Iris pigment epithelial cell (primary cell): ENCODE results near the gene RPS16.

Source experiments
- DNase-seq: peaks from one replicate; pipeline ENCODE4 v3.0.0-alpha.2; 2011; ENCODE audit warnings: low read depth

Gene RPS16

GRCh38 chr19:39407660-39408391 lies 27.9 kb downstream of the RPS16 start:
- peak; percentile 35 for DNase-seq

- no peak for DNase-seq
Observed at GRCh38 chr19:39407410-39407659, 28.4 kb downstream of the RPS16 start.

DNA sequence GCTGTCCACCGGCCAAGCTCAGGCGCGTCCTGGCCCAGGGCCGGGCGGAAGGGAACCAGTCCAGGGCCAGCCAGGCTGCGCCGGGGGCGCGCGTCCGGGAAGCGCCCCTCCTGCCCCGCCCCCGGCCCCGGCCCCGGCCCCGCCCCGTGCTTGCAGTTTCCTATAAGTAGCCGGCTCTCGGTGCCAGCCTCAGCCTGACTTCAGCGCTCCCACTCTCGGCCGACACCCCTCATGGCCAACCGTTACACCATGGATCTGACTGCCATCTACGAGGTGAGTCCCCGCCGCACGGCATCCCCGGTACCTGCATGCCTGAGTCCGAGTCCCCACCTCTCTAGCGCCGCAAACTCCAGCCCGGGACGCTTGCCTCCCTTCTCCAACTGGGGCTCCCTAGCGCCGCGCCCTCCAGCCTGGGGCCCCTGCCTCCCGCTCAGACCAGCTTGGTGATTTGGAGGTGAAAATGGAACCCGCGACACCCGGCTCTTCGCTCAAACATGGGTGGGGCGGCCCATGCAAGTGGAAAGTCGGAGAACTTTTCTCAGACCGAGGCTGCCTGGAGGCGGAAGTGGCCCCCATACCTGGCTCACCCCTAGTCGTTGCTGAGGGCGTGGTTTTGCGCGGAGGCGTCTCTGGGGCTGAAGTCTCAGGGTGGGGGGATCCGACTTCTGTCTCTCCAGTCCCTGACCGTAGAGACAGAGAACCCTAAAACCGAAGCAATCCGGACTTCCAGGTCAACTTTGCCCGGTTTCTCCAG lies 28.9 kb downstream of the RPS16 start, which contains the start of gene ZFP36:
Gene ZFP36, plus strand, starts transcription at position 192 of the 754 bp plus-strand sequence. Its CDS starts 58 bp downstream, at position 250.
- DNase-seq = peak; percentile 79

DNA sequence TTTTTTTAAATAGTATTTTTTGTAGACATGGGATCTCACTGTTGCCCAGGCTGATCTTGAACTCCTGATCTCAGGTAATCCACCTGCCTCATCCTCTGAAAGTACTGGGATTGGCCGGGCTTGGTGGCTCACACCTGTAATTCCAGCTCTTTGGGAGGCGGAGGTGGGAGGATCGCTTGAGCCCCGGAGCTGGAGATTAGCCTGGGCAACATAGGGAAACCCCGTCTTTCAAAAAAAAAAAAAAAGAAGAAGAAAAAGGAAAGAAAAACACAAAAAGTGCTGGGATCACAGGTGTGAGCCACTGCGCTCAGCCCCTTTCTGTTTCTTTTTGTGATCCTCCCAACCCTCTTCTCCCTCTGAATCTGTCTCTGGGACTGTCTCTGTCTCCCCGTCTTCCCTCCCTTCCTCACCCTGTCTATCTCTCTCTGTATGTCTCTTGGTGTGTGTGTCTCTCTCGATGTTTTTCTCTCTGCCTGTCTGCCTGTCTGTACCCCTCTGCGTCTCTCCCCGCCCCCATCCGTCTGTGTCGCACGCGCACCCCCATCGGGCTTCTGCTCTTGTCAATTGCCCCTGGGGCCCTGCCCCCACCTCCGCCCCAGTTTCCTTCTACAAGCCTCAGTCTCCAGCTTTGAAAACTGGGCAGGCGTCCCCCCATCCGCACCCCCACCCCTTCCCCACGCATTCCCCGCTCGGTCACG lies 29.6 kb downstream of the RPS16 start:
- DNase-seq = peak; percentile 42

GRCh38 chr19:39405261-39405957 lies 30.3 kb downstream of the RPS16 start:
- DNase-seq = peak; percentile 16

- DNase-seq = peak; percentile 99
Observed at GRCh38 chr19:39403331-39404312, 32.1 kb downstream of the RPS16 start.

DNA sequence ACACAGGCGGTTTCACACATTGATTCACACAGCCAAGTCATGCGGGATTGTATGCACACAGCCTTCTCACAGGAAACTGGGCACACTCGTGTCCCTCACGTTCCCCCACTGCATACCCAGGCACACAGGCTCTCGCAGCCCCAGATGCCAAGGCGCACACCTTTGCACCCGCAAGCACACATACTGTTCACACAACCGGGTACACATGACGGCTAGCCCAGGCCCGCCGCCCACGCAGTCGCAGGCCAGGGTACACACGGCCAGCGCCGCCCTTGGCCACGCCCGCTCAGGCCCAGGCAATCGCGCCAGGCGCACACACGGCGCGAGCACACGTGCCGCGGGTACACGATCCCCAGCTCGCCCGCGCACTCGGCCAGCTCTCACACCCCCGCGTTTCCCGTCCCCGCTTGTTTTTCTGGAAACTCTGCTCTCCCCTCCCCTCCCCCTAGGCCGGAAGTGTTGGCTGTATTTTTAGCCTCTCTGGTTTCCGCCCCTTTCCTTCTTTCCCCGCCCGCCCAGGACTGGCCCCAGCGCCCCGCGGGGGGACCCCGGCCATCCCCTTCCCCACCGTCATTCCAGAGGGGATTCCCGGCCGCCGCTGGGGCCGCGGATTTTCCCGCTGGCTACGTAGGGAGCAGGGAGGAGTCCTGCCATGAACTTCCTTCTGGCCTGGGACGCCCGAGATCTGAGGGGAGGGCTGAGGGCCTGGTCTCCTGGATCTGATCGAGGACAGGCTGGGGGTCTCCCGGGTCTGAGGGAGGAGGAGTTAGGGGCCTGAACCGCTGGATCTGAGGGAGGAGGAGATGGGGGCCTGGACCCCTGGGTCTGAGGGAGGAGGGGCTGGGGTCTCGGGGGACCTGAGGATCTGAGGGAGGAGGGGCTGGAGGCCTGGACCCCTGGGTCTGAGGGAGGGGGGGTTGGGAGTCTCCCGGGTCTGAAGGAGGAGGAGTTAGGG lies 33.1 kb downstream of the RPS16 start:
- DNase-seq = peak; percentile 91

DNA sequence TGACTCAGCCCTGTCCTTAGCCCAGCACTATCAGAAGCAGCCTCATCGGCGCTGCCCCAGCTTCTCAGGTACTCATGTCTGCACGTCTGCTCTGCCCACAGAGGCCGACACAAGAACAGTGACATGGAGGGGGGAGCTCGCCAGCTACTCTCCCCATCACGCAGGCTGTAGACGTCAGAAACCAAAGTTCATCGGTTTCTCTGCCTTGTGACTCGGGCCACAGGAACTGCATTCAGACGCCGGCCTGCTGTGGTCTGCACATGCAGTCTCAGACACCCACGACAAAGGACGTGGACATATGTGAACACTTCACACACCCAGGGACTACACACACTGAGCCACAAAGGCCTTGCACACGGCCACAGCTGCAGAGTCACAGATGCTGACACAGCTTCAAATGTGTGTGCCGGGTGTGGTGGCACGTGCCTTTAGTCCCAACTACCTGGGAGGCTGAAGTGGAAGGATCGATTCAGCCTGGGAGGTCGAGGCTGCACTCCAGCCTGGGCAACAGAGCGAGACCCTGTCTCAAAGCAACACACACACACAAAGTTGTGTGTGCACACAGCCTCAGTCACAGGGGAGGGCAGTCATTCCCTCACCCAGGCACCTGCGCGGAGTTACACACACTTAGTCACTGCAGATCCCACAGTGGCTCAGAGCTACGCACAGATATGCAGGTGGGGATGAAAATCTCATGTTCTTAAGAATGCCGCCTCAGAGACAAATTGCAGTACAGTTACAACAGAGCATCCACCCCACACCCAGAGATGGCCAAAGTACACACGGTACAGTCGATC lies 34.0 kb downstream of the RPS16 start:
- DNase-seq = peak; percentile 79

GRCh38 chr19:39401070-39401548 lies 34.6 kb downstream of the RPS16 start:
- no peak for DNase-seq

DNA sequence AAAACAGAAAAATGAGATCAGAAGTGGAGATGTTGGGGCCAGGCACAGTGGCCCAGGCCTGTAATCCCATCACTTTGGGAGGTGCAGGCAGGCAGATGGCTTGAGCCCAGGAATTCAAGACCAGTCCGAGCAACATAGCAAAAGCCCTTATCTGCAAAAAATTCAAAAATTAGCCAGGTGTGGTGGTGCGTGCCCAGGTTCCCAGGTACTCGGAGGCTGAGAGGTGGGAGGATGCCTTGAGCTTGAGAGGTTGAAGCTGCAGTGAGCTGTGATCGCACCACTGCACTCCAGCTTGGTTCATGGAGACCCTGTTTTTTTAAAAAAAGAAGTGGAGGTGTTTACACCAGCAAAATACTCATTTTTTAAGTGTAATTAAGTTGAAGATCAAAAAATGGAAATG lies 35.7 kb downstream of the RPS16 start:
- no peak for DNase-seq

DNA sequence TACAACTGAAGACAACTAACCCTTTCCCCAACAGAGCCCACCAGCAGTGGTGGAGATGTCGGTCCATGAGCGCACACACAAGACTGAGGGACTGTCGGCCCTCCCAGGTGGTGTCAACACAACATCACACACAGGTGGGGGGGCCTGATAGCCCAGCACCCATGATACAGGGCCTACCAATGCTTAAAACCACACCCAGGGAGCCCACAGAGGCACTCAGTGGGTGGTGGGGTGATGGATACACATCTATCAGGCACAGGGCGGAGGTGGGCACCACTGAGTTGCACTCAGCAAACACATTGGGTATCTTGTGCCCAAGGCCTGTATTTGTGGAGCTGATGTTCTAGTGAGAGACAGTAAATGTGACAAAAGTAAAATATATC lies 36.1 kb downstream of the RPS16 start:
- DNase-seq = no peak

DNA sequence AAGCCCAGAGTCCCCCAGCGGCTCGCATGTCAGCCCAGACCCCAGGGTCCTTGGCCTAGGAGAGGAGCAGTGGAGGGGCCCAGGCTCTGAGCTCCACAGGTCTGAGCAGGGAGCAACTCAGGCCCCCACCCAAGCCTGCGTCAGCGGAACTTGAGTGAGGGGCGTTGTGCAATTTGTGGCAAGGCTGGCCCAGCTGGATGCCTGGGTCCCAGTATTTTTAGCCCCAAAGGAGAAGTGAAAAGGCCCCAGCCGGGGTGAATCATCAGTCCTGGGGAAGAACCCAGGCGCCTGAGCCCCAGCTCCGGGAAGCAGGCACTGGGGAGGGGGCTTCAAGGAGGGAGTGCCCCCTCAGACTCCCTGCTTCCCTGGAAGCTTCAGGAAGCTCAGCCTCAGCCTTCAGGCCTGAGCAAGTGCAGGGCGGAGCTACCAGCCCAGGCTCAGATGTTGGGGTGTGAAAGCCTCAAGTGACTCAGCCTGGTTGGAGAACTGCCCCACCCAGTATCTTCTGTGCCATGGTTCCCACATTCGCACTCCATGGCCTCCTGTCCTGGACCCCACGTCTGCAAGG lies 37.4 kb downstream of the RPS16 start:
- peak; percentile 88 for DNase-seq

- peak; percentile 78 for DNase-seq
Observed at GRCh38 chr19:39397360-39398296, 38.1 kb downstream of the RPS16 start.

- DNase-seq = peak; percentile 99
Observed at GRCh38 chr19:39390751-39391437, 44.9 kb downstream of the RPS16 start, which contains the start of the genes MED29 and PAF1. TSS of gene MED29 (plus strand) at chr19:39391378. CDS start at chr19:39391423, 45 bp downstream. TSS of gene PAF1 (minus strand) at chr19:39391106. CDS start at chr19:39390864, 242 bp downstream.

- peak; percentile 44 for DNase-seq
Observed at GRCh38 chr19:39390451-39390750, 45.3 kb downstream of the RPS16 start.

DNA sequence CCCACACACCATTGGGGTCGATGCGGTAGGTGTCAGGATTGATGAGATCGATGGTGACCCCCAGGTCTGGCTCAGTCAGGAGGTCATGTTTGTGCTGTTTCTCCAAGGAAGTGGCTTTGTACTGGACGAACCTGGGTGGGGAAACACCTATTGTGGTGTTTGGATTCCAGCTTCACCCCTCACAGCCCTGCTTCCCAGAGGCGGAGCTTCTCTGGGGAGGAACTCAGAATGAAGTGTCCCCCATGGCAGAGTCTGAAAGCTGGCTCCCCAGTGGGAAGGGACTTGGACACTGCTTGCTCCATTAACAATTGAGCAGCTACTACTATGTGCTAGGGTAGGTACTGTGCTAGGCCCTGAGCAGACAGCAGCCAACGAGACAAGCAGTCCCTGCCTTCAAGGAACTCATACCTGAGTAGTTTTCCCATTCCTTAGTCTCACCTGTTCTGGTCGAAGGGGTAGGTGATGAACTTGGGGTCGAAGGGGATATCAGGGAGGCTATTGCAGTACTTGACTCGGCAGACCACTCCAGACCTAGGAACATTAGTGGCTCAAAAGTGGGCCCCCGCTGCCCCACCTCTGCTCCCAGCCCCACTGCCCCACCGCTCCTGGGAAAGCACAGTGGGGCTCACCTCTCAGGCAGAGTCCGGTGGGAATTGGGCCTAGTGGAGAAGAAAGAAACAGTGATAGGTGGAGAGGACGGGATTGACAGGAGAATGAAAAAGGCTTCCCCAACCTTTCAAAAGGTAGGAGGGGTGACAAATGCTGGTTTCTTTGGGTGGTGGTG lies 45.9 kb downstream of the RPS16 start:
- no peak for DNase-seq
